HFF-Myc (cell line): ENCODE results near the gene CELF5.
A peak's percentile ranks its signal among the peaks of the same experiment; 100 is the strongest.

ENCODE experiments used
- DNase-seq: peaks from one replicate; pipeline ENCODE4 v3.0.0-alpha.2; 2011; ENCODE audit warnings: low read depth; ENCODE audit errors: extremely low read depth
- H3K4me3 ChIP-seq: replicated peaks from 2 replicates; pipeline ENCODE4 v1.5.1; 2011; ENCODE audit warnings: low read depth, mild to moderate bottlenecking, control low read depth, low read length
- CTCF ChIP-seq: IDR thresholded peaks from 2 replicates; pipeline ENCODE4 v1.5.1; 2012; ENCODE audit warnings: mild to moderate bottlenecking, low read depth, low read length, control low read depth; ENCODE audit errors: missing control alignments

The CELF5 gene

GRCh38 chr19:3320354-3320670, 95.9 kb downstream of the CELF5 start:
- TF ChIP-seq CTCF: no peak
- no peak for DNase-seq
- no peak overlapping the region for H3K4me3 ChIP-seq

GRCh38 chr19:3320853-3321252, 96.4 kb downstream of the CELF5 start:
- TF ChIP-seq CTCF: no peak
- DNase-seq: no peak
- H3K4me3 ChIP-seq: no peak overlapping the region

- no peak for TF ChIP-seq CTCF
- H3K4me3 ChIP-seq: no peak overlapping the region
- DNase-seq: no peak
Observed at GRCh38 chr19:3321696-3322095, 97.2 kb downstream of the CELF5 start.

GRCh38 chr19:3322199-3322978, 97.9 kb downstream of the CELF5 start:
- DNase-seq: no peak
- H3K4me3 ChIP-seq: no peak overlapping the region
- TF ChIP-seq CTCF: no peak

- TF ChIP-seq CTCF: no peak
- no peak for DNase-seq
- H3K4me3 ChIP-seq: no peak overlapping the region
Observed at GRCh38 chr19:3323026-3323425, 98.6 kb downstream of the CELF5 start.

- no peak for TF ChIP-seq CTCF
- no peak for DNase-seq
- no peak overlapping the region for H3K4me3 ChIP-seq
Observed at GRCh38 chr19:3323658-3324057, 99.2 kb downstream of the CELF5 start.

GRCh38 chr19:3324405-3324856, 100.0 kb downstream of the CELF5 start:
- TF ChIP-seq CTCF: peak; percentile 86
- no peak overlapping the region for H3K4me3 ChIP-seq
- no peak for DNase-seq
